ENCODE measurements around the gene BHMT. TPM values are rescaled to one million over a fixed set of nuclear protein-coding genes. Genes with fewer than 3 reads are reported as not detected.

The BHMT gene
- total RNA-seq, 1 experiment from 2014 or later, result 1.2 TPM

- H3K4me3 Mint-ChIP-seq, result no peak overlapping the region
- TF ChIP-seq FOXJ3 (CRISPR knock-in tag; IDR thresholded peaks at IDR 0.05; ENCODE audit: borderline replicate concordance) (no peak), GTF2I (CRISPR knock-in tag; conservative IDR thresholded peaks at IDR 0.05) (no peak), RELA (CRISPR knock-in tag; IDR thresholded peaks at IDR 0.05; ENCODE audit: borderline replicate concordance) (no peak), ZNF138 (CRISPR knock-in tag; conservative IDR thresholded peaks at IDR 0.05) (no peak), OVOL2 (CRISPR knock-in tag; IDR thresholded peaks at IDR 0.05; ENCODE audit: borderline replicate concordance) (no peak), GABPB1 (CRISPR knock-in tag; IDR thresholded peaks at IDR 0.05) (no peak), TEAD4 (CRISPR knock-in tag; IDR thresholded peaks at IDR 0.05) (no peak), NR2C2 (CRISPR knock-in tag; IDR thresholded peaks at IDR 0.05) (no peak), ETV6 (CRISPR knock-in tag; IDR thresholded peaks at IDR 0.05) (no peak), ZNF512 (CRISPR knock-in tag; IDR thresholded peaks at IDR 0.05; ENCODE audit: borderline replicate concordance) (no peak), TP53 (CRISPR knock-in tag; IDR thresholded peaks at IDR 0.05) (no peak), ZNF263 (CRISPR knock-in tag; IDR thresholded peaks at IDR 0.05; ENCODE audit: low read depth) (no peak), E2F1 (CRISPR knock-in tag; IDR thresholded peaks at IDR 0.05) (no peak)
- H3K36me3 Mint-ChIP-seq, result no peaks in the 10 kb centered on the region
- ChIA-PET CTCF (no interaction called here), POLR2A (no interaction called here)
- no peaks in the 10 kb centered on the region for H3K9me3 Mint-ChIP-seq
- ATAC-seq, result no peak
- DNase-seq (ENCODE audit: low spot score), result no peak
- no peaks in the 10 kb centered on the region for H3K27me3 Mint-ChIP-seq (ENCODE audit: low read depth)
- peaks cover 4% of the 10 kb centered on the region; the same call in 1 of the 2 replicates for H3K4me1 Mint-ChIP-seq
- H3K27ac Mint-ChIP-seq, result no peak overlapping the region
Observed at GRCh38 chr5:79086116-79086515, 25.5 kb upstream of the BHMT start.

- no peak for DNase-seq (ENCODE audit: low spot score)
- ChIA-PET POLR2A (no interaction called here), CTCF (interaction anchor here (1.0 to 1.2 kb wide), 2 partner anchors 44 to 63 kb away, joined by 4 read pairs; no protein-coding TSS in a partner anchor)
- Mint-ChIP-seq H3K27me3 (ENCODE audit: low read depth) (no peaks in the 10 kb centered on the region), H3K4me3 (no peak overlapping the region), H3K9me3 (no peaks in the 10 kb centered on the region), H3K4me1 (peaks cover 4% of the 10 kb centered on the region; the same call in 1 of the 2 replicates), H3K27ac (no peak overlapping the region), H3K36me3 (no peaks in the 10 kb centered on the region)
- no peak for ATAC-seq
- TF ChIP-seq FOXP4 (CRISPR knock-in tag; IDR thresholded peaks at IDR 0.05) (no peak), TCF7 (CRISPR knock-in tag; IDR thresholded peaks at IDR 0.05; ENCODE audit: low read depth) (no peak), EMX1 (CRISPR knock-in tag; IDR thresholded peaks at IDR 0.05) (no peak), ZNF423 (CRISPR knock-in tag; IDR thresholded peaks at IDR 0.05) (0 out of 2 replicates have a peak, but pooled peaks have one; percentile 17), MAX (CRISPR knock-in tag; IDR thresholded peaks at IDR 0.05) (no peak)
- TF ChIP-seq, protein P1, sequence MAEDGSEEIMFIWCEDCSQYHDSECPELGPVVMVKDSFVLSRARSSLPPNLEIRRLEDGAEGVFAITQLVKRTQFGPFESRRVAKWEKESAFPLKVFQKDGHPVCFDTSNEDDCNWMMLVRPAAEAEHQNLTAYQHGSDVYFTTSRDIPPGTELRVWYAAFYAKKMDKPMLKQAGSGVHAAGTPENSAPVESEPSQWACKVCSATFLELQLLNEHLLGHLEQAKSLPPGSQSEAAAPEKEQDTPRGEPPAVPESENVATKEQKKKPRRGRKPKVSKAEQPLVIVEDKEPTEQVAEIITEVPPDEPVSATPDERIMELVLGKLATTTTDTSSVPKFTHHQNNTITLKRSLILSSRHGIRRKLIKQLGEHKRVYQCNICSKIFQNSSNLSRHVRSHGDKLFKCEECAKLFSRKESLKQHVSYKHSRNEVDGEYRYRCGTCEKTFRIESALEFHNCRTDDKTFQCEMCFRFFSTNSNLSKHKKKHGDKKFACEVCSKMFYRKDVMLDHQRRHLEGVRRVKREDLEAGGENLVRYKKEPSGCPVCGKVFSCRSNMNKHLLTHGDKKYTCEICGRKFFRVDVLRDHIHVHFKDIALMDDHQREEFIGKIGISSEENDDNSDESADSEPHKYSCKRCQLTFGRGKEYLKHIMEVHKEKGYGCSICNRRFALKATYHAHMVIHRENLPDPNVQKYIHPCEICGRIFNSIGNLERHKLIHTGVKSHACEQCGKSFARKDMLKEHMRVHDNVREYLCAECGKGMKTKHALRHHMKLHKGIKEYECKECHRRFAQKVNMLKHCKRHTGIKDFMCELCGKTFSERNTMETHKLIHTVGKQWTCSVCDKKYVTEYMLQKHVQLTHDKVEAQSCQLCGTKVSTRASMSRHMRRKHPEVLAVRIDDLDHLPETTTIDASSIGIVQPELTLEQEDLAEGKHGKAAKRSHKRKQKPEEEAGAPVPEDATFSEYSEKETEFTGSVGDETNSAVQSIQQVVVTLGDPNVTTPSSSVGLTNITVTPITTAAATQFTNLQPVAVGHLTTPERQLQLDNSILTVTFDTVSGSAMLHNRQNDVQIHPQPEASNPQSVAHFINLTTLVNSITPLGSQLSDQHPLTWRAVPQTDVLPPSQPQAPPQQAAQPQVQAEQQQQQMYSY (CRISPR knock-in tag; IDR thresholded peaks at IDR 0.05), result no peak
Observed at GRCh38 chr5:79088507-79088906, 23.1 kb upstream of the BHMT start.

All from WTC11 (cell line).